ENCODE results near the gene SNCAIP.
A peak's percentile ranks its signal among the peaks of the same experiment; 100 is the strongest.

The SNCAIP gene

DNA sequence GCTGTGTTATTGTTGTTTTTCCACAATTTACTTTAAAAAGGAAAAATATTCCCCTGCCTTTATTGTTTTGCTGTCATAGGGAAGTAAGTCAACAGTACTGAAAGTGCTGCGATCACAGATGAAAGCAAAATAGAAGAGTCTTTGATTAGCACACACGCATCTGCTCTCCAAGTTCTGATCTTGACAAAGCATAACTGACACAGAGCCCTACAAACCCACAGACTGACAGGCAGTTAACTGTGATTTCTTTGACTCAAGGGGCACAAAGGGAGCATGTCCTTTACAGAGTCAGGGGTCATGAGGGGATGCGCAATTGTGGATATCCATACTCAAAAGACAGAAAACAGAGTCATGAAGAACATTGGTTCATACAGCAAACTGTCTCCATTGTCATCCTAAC lies 123.7 kb downstream of the SNCAIP start:
- FAIRE-seq (no peak), DNase-seq (ENCODE audit: insufficient read length) (no peak)
- TF ChIP-seq POLR2AphosphoS5 (IDR thresholded peaks at IDR 0.05; ENCODE audit: low read depth, low read length) (no peak), POLR2A (IDR thresholded peaks at IDR 0.05; ENCODE audit: low read depth, low read length) (no peak), TAF1 (IDR thresholded peaks at IDR 0.05; ENCODE audit: borderline replicate concordance, low read depth, low read length) (no peak)

DNA sequence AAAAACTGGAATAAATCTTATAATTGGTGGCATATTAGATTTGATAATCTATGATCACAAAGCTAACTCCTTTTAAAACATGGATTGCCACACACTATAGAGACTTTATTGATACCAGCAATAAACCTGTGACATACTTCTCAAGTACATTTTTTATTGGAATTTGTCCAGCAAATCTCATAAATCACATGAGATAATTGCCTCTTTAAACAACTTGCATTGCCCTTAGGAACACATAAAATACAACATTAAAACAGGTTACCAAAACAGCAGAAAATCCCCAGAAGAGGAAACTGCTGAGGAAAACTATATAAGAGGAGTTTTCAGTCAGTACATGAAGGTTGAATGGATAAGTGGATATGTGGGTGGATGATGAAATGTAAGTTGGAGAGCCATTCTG lies 124.6 kb downstream of the SNCAIP start:
- no peak for FAIRE-seq
- TF ChIP-seq POLR2A (IDR thresholded peaks at IDR 0.05; ENCODE audit: low read depth, low read length): no peak
- TF ChIP-seq TAF1 (IDR thresholded peaks at IDR 0.05; ENCODE audit: borderline replicate concordance, low read depth, low read length): no peak
- no peak for TF ChIP-seq POLR2AphosphoS5 (IDR thresholded peaks at IDR 0.05; ENCODE audit: low read depth, low read length)
- no peak for DNase-seq (ENCODE audit: insufficient read length)

DNA sequence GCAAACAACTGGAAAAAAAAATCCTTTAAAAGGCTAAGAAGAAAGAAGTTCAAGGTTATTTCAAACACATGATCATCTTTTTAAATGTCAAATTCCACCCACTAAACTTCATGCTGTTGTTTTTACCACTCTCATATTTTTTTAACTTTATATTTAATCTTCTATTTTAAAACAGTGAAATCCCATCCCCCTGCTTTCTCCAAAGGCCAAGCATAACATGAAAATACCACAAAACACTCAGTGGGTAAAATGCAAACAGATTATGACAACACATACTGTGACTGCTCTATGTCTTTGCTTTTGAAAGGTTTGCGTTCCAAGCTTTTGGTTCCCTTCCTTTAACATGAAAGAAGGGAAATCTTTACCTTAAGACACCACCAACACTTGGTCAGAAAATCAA lies 127.6 kb downstream of the SNCAIP start:
- DNase-seq (ENCODE audit: insufficient read length) (no peak), FAIRE-seq (no peak)
- TF ChIP-seq POLR2AphosphoS5 (IDR thresholded peaks at IDR 0.05; ENCODE audit: low read depth, low read length) (no peak), TAF1 (IDR thresholded peaks at IDR 0.05; ENCODE audit: borderline replicate concordance, low read depth, low read length) (no peak), POLR2A (IDR thresholded peaks at IDR 0.05; ENCODE audit: low read depth, low read length) (no peak)

DNA sequence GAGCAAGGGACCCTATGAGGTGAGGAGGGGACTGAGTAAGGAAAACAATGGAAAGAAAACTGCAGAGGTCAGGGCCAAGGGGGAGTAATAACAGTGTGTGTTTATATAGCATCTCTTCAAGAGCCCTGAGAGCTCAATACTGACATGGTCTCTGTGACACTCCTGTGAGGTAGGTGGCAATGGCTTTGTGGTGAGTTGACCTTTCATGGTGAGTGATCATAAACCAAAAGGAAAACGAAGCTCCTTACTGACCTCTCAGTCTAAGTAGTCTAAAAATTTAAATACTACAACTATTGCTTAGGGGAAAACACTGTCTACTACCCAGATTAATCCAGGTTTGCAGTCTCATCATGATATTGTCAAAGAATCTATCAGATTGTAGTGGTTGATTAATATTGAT lies 130.9 kb downstream of the SNCAIP start:
- DNase-seq (ENCODE audit: insufficient read length) (no peak), FAIRE-seq (no peak)
- TF ChIP-seq POLR2A (IDR thresholded peaks at IDR 0.05; ENCODE audit: low read depth, low read length) (no peak), POLR2AphosphoS5 (IDR thresholded peaks at IDR 0.05; ENCODE audit: low read depth, low read length) (no peak), TAF1 (IDR thresholded peaks at IDR 0.05; ENCODE audit: borderline replicate concordance, low read depth, low read length) (no peak)

DNA sequence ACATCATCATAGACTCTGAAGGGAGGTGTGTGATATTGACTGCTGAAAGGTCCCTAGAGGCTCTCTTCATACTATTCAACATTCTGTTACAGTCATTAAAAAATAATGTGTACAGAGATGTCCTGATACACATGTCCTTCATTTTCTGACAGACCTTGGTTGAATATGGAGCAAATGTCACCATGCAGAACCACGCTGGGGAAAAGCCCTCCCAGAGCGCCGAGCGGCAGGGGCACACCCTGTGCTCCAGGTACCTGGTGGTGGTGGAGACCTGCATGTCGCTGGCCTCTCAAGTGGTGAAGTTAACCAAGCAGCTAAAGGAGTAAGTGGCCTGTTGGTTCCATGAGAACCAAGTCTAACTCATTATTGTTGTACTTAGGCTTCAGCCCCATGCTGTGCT lies 132.4 kb downstream of the SNCAIP start:
- DNase-seq (ENCODE audit: insufficient read length) (no peak), FAIRE-seq (no peak)
- TF ChIP-seq POLR2AphosphoS5 (IDR thresholded peaks at IDR 0.05; ENCODE audit: low read depth, low read length): no peak
- TF ChIP-seq POLR2A (IDR thresholded peaks at IDR 0.05; ENCODE audit: low read depth, low read length): no peak
- no peak for TF ChIP-seq TAF1 (IDR thresholded peaks at IDR 0.05; ENCODE audit: borderline replicate concordance, low read depth, low read length)

DNA sequence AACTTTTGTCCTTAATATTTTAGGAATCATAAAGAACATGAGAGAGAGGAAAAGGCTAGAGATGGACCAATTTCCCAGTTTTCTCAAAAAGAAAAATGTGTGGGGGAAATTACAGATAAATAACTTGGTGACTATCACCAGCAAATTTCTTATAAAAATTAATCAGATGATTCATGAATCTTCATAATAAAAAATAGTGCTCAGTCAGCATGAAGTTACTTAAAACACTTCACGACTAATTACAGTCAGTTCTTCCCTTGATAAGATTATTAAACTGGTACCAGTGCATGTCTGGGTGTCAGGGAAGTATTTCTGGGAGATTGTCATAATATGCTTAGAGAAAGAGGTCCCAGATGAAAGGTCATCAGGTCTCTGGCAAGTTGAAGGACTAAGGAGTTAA lies 133.0 kb downstream of the SNCAIP start:
- FAIRE-seq: no peak
- TF ChIP-seq POLR2A (IDR thresholded peaks at IDR 0.05; ENCODE audit: low read depth, low read length) (no peak), POLR2AphosphoS5 (IDR thresholded peaks at IDR 0.05; ENCODE audit: low read depth, low read length) (no peak), TAF1 (IDR thresholded peaks at IDR 0.05; ENCODE audit: borderline replicate concordance, low read depth, low read length) (no peak)
- DNase-seq (ENCODE audit: insufficient read length): no peak

DNA sequence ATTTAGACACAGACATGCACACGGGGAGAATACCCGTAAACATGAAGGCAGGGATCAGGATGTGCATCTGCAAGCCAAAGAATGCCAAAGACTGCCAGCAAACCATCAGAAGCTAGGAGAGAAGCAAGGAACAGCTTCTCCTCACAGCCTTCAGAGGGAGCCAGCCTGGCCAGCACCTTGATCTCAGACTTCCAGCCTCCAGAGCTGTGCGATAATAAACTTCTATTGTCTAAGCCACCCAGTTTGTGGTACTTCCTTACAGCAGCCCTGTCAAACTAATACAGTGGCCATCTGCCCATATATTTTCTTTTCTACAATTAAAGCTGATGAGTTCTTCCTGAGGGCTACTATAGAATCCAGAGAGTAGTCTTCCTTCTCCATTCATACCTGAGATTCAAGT lies 135.0 kb downstream of the SNCAIP start:
- FAIRE-seq (no peak), DNase-seq (ENCODE audit: insufficient read length) (no peak)
- no peak for TF ChIP-seq TAF1 (IDR thresholded peaks at IDR 0.05; ENCODE audit: borderline replicate concordance, low read depth, low read length)
- no peak for TF ChIP-seq POLR2A (IDR thresholded peaks at IDR 0.05; ENCODE audit: low read depth, low read length)
- no peak for TF ChIP-seq POLR2AphosphoS5 (IDR thresholded peaks at IDR 0.05; ENCODE audit: low read depth, low read length)

DNA sequence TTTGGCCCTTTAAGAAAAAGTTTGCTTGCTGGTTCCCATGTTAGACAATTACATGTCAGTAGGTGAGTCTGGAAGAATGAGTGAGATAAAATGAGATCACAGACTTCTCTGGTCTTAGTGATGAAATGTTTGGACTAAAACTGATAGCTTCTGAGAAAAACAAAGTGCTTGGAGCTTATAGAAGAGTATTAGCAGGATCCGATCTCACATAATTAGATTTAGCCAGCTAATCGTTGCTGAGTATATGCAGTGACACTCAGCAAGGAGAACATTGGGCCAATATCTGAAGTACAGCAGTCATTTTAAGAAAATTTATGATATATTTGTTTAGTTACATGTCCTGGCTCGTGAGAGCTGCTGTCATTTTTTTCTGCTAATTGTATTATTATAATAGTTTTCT lies 135.8 kb downstream of the SNCAIP start:
- DNase-seq (ENCODE audit: insufficient read length) (no peak), FAIRE-seq (no peak)
- no peak for TF ChIP-seq POLR2AphosphoS5 (IDR thresholded peaks at IDR 0.05; ENCODE audit: low read depth, low read length)
- TF ChIP-seq TAF1 (IDR thresholded peaks at IDR 0.05; ENCODE audit: borderline replicate concordance, low read depth, low read length): no peak
- TF ChIP-seq POLR2A (IDR thresholded peaks at IDR 0.05; ENCODE audit: low read depth, low read length): no peak

DNA sequence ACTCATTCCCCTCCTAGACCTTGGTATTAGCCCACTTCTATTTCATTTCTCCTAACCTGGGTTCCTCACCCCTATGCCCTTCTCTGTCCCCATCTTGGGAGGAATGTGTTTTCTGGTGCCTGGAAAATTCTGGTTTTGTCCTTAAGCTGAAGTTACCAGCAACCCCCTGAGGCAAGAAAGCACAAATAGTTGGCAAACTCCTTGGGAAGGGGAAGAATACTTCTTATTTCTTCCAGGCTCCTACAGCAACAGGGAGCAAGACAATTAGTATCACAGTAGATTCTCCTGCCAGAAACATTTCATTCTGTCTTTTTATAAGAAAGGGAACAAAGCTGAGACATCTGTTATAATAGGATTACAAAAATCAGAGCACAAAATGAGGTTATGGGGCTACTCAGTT lies 142.5 kb downstream of the SNCAIP start:
- FAIRE-seq: no peak

DNA sequence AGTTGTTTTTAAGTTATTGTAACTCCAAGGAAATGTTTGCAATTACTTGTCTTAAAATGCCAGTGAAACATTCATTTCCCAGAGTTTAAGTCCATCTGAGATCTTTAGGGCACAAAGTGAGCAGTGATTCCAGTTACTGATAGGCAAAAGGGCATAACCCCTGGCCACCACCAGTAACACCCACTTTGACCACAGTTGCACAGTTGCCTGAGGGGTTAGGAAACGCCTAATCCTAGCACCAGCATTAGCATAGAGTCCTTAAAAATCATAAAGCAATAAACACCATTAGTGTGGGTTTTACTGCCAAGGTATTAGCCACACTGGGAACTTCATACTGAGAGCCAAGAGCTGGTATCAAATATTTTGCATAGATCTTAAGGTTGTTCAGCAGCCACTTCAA lies 143.9 kb downstream of the SNCAIP start:
- FAIRE-seq (no peak), DNase-seq (ENCODE audit: insufficient read length) (no peak)
- TF ChIP-seq TAF1 (IDR thresholded peaks at IDR 0.05; ENCODE audit: borderline replicate concordance, low read depth, low read length): no peak
- no peak for TF ChIP-seq POLR2AphosphoS5 (IDR thresholded peaks at IDR 0.05; ENCODE audit: low read depth, low read length)
- no peak for TF ChIP-seq POLR2A (IDR thresholded peaks at IDR 0.05; ENCODE audit: low read depth, low read length)

More for the DNA sequence above, 142.5 kb downstream of the SNCAIP start:
- DNase-seq (ENCODE audit: insufficient read length): no peak
- TF ChIP-seq POLR2AphosphoS5 (IDR thresholded peaks at IDR 0.05; ENCODE audit: low read depth, low read length): no peak
- TF ChIP-seq POLR2A (IDR thresholded peaks at IDR 0.05; ENCODE audit: low read depth, low read length): no peak
- TF ChIP-seq TAF1 (IDR thresholded peaks at IDR 0.05; ENCODE audit: borderline replicate concordance, low read depth, low read length): no peak

DNA sequence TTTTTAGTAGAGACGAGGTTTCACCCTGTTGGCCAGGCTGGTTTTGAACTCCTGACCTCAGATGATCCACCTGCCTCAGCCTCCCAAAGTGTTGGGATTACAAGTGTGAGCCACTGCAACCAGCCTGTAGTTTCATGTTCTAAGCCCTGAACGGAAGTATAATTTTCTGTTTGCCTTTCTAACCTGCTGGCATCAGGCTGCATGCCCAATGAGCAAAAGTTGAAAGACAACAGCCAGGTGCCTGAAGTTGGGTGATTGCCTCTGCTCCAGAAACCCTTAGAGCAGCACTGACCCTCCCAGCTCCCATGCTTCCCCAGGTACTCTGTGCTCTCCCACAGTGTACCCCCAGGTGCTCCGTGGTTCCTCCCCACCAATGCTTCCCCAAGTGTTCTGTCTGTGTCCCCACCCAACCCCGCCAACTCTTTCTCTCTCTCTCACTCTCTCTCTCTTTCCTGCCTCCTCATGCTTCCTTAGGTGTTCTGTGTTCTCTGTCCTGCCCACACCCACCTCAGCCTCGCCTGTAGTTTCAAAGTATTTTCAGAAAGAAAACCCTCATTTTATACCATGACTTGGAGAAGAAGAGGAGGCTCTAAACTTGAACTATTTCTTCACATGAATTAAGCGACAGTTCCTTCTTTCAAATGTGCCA lies 145.3 kb downstream of the SNCAIP start:
- TF ChIP-seq TAF1 (IDR thresholded peaks at IDR 0.05; ENCODE audit: borderline replicate concordance, low read depth, low read length) (no peak), POLR2AphosphoS5 (IDR thresholded peaks at IDR 0.05; ENCODE audit: low read depth, low read length) (no peak), POLR2A (IDR thresholded peaks at IDR 0.05; ENCODE audit: low read depth, low read length) (no peak)
- no peak for DNase-seq (ENCODE audit: insufficient read length)
- no peak for FAIRE-seq

DNA sequence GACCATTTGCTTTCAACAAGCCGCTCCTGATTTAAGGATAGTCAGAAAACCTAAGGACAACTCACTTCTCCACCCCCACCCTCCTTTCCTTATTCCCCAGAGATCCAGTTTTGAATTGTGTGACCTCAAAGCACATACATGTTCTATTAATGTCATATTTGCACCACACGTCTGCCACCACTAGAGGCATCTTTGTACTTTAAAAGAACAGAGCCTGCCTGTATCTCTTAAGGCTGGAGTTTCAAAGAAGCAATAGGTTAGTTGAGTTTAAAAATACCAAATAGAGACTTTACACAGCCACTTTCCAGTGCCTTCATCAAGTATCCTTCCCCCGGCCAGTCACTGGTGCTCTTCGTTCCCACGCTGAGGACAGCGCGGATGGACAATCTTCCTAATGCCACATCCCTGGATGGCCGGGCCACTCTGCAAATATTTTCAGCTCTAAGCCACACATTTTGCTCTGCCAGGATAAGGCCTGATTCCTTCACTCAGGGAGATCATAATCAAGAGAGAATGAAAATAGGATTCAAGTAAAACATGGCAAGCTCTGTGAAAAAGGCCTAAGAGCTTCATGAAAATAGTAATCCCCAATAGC lies 146.3 kb downstream of the SNCAIP start:
- DNase-seq (ENCODE audit: insufficient read length) (no peak), FAIRE-seq (peak; percentile 48)
- TF ChIP-seq POLR2AphosphoS5 (IDR thresholded peaks at IDR 0.05; ENCODE audit: low read depth, low read length): no peak
- TF ChIP-seq TAF1 (IDR thresholded peaks at IDR 0.05; ENCODE audit: borderline replicate concordance, low read depth, low read length): no peak
- TF ChIP-seq POLR2A (IDR thresholded peaks at IDR 0.05; ENCODE audit: low read depth, low read length): no peak

Measured in GM12892 (cell line).